Subcutaneous adipose tissue (tissue), 4 donors: ENCODE data around the gene MAP2K6. TPM values are rescaled to one million over a fixed set of nuclear protein-coding genes. Genes with fewer than 3 reads are reported as not detected.

Experiments
- total RNA-seq, 4 donors: library from RNA; depleted of rRNA; stranded (reverse); fragments of >200 nt; gene quantifications; one replicate each; pipeline ENCODE4 v1.1.0, GENCODE V29; 2016
- TF ChIP-seq, protein P1 (sequence below): fragments of 450-650 bp; IDR thresholded peaks from one replicate; pipeline ENCODE4 v1.5.1; 2016; ENCODE audit warnings: low read depth, mild to moderate bottlenecking, control low read depth, antibody characterized with exemption, moderate library complexity

Gene MAP2K6
- total RNA-seq, 4 donors from 2014 or later: 6.0 to 13.7 (median 9.5) TPM

DNA sequence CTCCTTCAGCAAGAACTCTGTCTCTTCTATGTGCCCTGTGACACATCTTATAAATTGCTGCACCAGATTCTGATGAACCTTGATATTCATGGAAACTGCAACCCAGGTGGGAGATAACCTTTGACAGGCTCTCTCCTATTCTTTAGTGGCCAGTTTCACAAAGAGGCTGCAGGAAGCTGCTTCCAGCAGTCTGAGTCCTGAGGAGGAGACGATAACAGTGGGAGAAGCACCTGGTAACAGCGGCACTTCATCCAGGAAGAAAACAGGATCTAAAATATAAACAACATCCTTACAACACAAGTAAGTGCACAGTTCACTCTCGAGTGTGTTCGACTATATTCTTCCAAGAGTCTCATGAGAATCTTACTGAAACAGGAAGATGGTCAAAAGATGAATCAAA, 180.1 kb downstream of the MAP2K6 start:
- TF ChIP-seq, protein P1, sequence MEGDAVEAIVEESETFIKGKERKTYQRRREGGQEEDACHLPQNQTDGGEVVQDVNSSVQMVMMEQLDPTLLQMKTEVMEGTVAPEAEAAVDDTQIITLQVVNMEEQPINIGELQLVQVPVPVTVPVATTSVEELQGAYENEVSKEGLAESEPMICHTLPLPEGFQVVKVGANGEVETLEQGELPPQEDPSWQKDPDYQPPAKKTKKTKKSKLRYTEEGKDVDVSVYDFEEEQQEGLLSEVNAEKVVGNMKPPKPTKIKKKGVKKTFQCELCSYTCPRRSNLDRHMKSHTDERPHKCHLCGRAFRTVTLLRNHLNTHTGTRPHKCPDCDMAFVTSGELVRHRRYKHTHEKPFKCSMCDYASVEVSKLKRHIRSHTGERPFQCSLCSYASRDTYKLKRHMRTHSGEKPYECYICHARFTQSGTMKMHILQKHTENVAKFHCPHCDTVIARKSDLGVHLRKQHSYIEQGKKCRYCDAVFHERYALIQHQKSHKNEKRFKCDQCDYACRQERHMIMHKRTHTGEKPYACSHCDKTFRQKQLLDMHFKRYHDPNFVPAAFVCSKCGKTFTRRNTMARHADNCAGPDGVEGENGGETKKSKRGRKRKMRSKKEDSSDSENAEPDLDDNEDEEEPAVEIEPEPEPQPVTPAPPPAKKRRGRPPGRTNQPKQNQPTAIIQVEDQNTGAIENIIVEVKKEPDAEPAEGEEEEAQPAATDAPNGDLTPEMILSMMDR: no peak

DNA sequence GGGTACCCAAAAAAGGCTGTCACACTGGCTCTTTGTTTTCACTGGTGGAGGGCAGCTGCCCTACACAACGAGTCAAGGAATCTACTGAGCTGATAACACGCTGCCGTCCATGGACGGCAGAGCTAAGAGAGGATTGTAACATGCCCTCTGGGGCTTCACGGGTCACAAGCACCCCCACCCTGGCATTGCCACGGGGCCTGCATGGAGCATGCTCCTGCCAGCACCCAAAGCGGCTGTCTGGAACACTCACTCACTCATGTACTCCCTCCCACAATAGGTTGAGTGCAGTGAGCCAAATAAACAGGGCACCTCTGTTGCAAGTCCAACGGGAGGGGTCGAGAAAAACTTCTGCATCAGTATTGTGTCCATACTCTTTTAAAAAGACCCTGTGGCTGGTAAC, 181.6 kb downstream of the MAP2K6 start:
- TF ChIP-seq, protein P1: no peak

DNA sequence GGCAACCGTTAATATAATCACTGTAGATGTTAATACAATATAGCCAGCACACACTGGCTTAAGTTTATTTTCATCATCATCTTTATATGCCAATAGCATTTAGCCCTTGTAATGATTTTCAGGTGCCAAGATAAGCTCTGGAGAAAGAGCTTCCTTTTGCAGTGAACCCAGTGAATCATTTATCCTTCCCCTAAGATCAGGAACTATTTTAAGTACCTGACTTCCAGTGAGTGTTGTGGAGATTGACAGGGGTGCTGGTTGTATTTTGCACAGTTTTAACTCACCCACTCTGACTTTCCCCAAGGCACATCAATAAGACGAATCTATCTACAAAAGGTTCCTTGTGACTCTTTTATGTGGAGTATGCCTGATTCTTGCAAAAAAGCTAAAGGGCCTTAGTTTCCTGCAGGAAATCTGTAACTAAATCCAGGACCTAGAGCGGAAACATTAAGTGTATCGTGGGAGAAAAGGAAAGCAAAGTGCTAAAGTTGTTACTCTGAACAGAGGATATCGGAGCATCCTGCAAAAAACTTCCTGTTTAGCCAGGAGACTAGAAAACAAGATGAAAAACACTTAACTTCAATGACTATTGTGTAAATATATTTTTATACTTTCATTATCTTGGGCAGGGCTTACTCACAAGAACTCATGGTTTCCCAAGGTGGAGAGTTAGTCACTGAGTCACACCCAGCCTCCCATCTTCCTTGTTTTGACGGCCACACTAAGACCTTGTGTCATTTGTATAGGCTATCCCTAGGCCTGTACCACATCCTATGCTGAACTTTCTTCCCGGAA, 183.6 kb downstream of the MAP2K6 start:
- TF ChIP-seq, protein P1: no peak

DNA sequence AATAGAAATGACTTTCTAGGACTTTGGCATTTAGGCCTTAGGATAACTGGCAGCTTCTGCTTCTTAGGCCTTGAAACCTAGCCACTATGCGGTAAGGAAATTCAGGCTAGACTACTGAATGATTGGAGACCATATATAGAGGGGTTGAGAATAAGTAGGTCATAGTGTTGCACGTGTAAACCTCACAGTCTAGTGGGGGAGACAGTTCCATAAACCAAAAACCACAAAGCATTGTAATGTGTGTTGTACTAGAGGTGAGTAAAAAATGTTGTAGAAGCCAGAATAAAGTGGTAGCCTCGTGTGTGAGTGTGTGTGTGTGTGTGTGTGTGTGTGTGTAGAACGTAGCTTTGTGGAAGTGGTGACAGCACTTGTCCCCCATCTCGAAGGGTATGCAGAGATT, 188.5 kb downstream of the MAP2K6 start:
- TF ChIP-seq, protein P1: no peak

Other genes with a start within 250 kb of the MAP2K6 start
- 10 to 100 TPM; 12.7 to 32.8 (median 24.5) TPM for gene ABCA10, start 185.9 kb upstream of the MAP2K6 start, total RNA-seq
- gene ABCA5, start 87.6 kb upstream of the MAP2K6 start, total RNA-seq: 10 to 100 TPM; 58.3 to 91.8 (median 84.1) TPM